WTC11 (cell line): ENCODE measurements around the gene ANTXR1. TPM values are rescaled to one million over a fixed set of nuclear protein-coding genes. Genes with fewer than 3 reads are reported as not detected.

Experiments used
- ATAC-seq: fragments of 200-7000 bp; cut with Tn5 transposase; 2 replicates; pipeline ENCODE4 v1.10.0; 2021; ENCODE audit warnings: mild to moderate bottlenecking, moderate library complexity
- CTCF ChIA-PET: fragments of 300-600 bp; sonication (Branson Sonifier 250); formaldehyde crosslinking; loops from one replicate; lab custom pipeline; 2021; ENCODE audit warnings: antibody characterized with exemption; lab: Charles Lee
- POLR2A ChIA-PET: fragments of 350-600 bp; sonication (Branson Sonifier 250); formaldehyde crosslinking; loops from one replicate; lab custom pipeline; 2021; ENCODE audit warnings: antibody characterized with exemption; lab: Charles Lee
- DNase-seq: peaks from one replicate; pipeline ENCODE4 v3.0.0; 2021; ENCODE audit warnings: low spot score
- H3K27ac Mint-ChIP-seq: 2 replicates; pipeline ENCODE4 v1.8.0; 2021; ENCODE audit warnings: mixed read lengths
- H3K27me3 Mint-ChIP-seq: 2 replicates; pipeline ENCODE4 v1.8.0; 2021; ENCODE audit warnings: low read depth, mild to moderate bottlenecking, moderate library complexity, mixed read lengths
- H3K36me3 Mint-ChIP-seq: 2 replicates; pipeline ENCODE4 v1.8.0; 2021; ENCODE audit warnings: mixed read lengths
- H3K4me1 Mint-ChIP-seq: 2 replicates; pipeline ENCODE4 v1.8.0; 2022; ENCODE audit warnings: mixed read lengths
- H3K4me3 Mint-ChIP-seq: 2 replicates; pipeline ENCODE4 v1.8.0; 2021; ENCODE audit warnings: mild to moderate bottlenecking, moderate library complexity, mixed read lengths
- H3K9me3 Mint-ChIP-seq: 2 replicates; pipeline ENCODE4 v1.8.0; 2021; ENCODE audit warnings: mixed read lengths
- AFF4 ChIP-seq: sonication (generic); formaldehyde crosslinking; IDR thresholded peaks from 2 replicates; pipeline ENCODE4 v1.8.1; 2023; ENCODE audit warnings: mild to moderate bottlenecking, missing genetic modification reagents, borderline replicate concordance
- CDX4 ChIP-seq: fragments of 250-450 bp; sonication (Bioruptor Pico); IDR thresholded peaks from 2 replicates; pipeline ENCODE4 v1.9.0; 2021; ENCODE audit warnings: moderate library complexity, mild to moderate bottlenecking, inconsistent platforms, borderline replicate concordance
- CTCF ChIP-seq: fragments of 200-600 bp; IDR thresholded peaks from 2 replicates; pipeline ENCODE4 v1.8.0; 2022; ENCODE audit warnings: antibody characterized with exemption
- EMX1 ChIP-seq: fragments of 250-450 bp; sonication (Bioruptor Pico); IDR thresholded peaks from 2 replicates; pipeline ENCODE4 v1.8.0; 2021; ENCODE audit warnings: mild to moderate bottlenecking
- ERG ChIP-seq: fragments of 250-450 bp; sonication (Bioruptor Pico); IDR thresholded peaks from 2 replicates; pipeline ENCODE4 v1.8.0; 2021; ENCODE audit warnings: mild to moderate bottlenecking
- ETV6 ChIP-seq: sonication (generic); formaldehyde crosslinking; IDR thresholded peaks from 2 replicates; pipeline ENCODE4 v1.8.1; 2022; ENCODE audit warnings: mild to moderate bottlenecking, missing genetic modification reagents
- FOXJ3 ChIP-seq: sonication (generic); formaldehyde crosslinking; IDR thresholded peaks from 2 replicates; pipeline ENCODE4 v1.9.0; 2021; ENCODE audit warnings: missing genetic modification reagents, mild to moderate bottlenecking, borderline replicate concordance
- FOXP4 ChIP-seq: sonication (generic); formaldehyde crosslinking; IDR thresholded peaks from 2 replicates; pipeline ENCODE4 v1.8.0; 2022; ENCODE audit warnings: mild to moderate bottlenecking, missing genetic modification reagents
- GABPB1 ChIP-seq: sonication (generic); formaldehyde crosslinking; IDR thresholded peaks from 2 replicates; pipeline ENCODE4 v1.8.1; 2023; ENCODE audit warnings: mild to moderate bottlenecking, missing genetic modification reagents
- HMGXB4 ChIP-seq: sonication (generic); formaldehyde crosslinking; IDR thresholded peaks from 2 replicates; pipeline ENCODE4 v1.8.1; 2023; ENCODE audit warnings: mild to moderate bottlenecking, moderate library complexity, missing genetic modification reagents
- IRF2 ChIP-seq: sonication (generic); formaldehyde crosslinking; IDR thresholded peaks from 2 replicates; pipeline ENCODE4 v1.8.0; 2022; ENCODE audit warnings: low read depth, missing genetic modification reagents, borderline replicate concordance
- JUN ChIP-seq: sonication (generic); formaldehyde crosslinking; IDR thresholded peaks from 2 replicates; pipeline ENCODE4 v1.8.0; 2023; ENCODE audit warnings: mild to moderate bottlenecking, missing genetic modification reagents
- NFE2L1 ChIP-seq: sonication (generic); formaldehyde crosslinking; IDR thresholded peaks from 2 replicates; pipeline ENCODE4 v1.8.1; 2023; ENCODE audit warnings: missing genetic modification reagents
- NR1H2 ChIP-seq: sonication (generic); formaldehyde crosslinking; IDR thresholded peaks from 2 replicates; pipeline ENCODE4 v1.9.0; 2021; ENCODE audit warnings: mild to moderate bottlenecking, moderate library complexity, missing genetic modification reagents
- OVOL2 ChIP-seq: fragments of 250-450 bp; sonication (Bioruptor Pico); IDR thresholded peaks from 2 replicates; pipeline ENCODE4 v1.9.0; 2021; ENCODE audit warnings: mild to moderate bottlenecking, borderline replicate concordance
- PRRX2 ChIP-seq: fragments of 250-450 bp; sonication (Bioruptor Pico); IDR thresholded peaks from 2 replicates; pipeline ENCODE4 v1.8.0; 2021; ENCODE audit warnings: mild to moderate bottlenecking
- ZMAT4 ChIP-seq: fragments of 250-450 bp; sonication (Bioruptor Pico); IDR thresholded peaks from 2 replicates; pipeline ENCODE4 v1.9.0; 2021; ENCODE audit warnings: mild to moderate bottlenecking
- ZNF121 ChIP-seq: sonication (generic); formaldehyde crosslinking; IDR thresholded peaks from 2 replicates; pipeline ENCODE4 v1.8.0; 2023; ENCODE audit warnings: missing genetic modification reagents
- ZNF671 ChIP-seq: fragments of 250-450 bp; sonication (Bioruptor Pico); IDR thresholded peaks from 2 replicates; pipeline ENCODE4 v1.8.0; 2021; ENCODE audit warnings: mild to moderate bottlenecking
- total RNA-seq: library from RNA; stranded (reverse); gene quantifications from 3 replicates; pipeline ENCODE4 v1.2.3, GENCODE V29; 2021

ANTXR1 gene
- total RNA-seq, 1 experiment from 2014 or later, result 30.0 TPM

GRCh38 chr2:69070969-69071368 lies 58.0 kb downstream of the ANTXR1 start (continued):
- TF ChIP-seq ETV6 (no peak), NFE2L1 (no peak), CDX4 (CRISPR knock-in tag) (no peak), NR1H2 (CRISPR knock-in tag) (no peak), GABPB1 (CRISPR knock-in tag) (no peak), ZMAT4 (CRISPR knock-in tag) (no peak), ERG (CRISPR knock-in tag) (no peak), AFF4 (CRISPR knock-in tag) (no peak), HMGXB4 (CRISPR knock-in tag) (no peak), ZNF671 (no peak)
- TF ChIP-seq, all 79 proteins: peak for 0

- no peak overlapping the region for H3K4me3 Mint-ChIP-seq
- peaks cover 14% of the 10 kb centered on the region for H3K4me1 Mint-ChIP-seq
- peaks cover 12% of the 10 kb centered on the region for H3K36me3 Mint-ChIP-seq
- H3K27me3 Mint-ChIP-seq, result no peaks in the 10 kb centered on the region
- H3K9me3 Mint-ChIP-seq, result no peaks in the 10 kb centered on the region
- CTCF ChIA-PET, result interaction anchor here (0.6 kb wide), 1 partner anchor 160 kb away, joined by 4 read pairs; no protein-coding TSS in a partner anchor
- DNase-seq (no peak), ATAC-seq (no peak)
- no peak overlapping the region for H3K27ac Mint-ChIP-seq
- POLR2A ChIA-PET, result no interaction called here
- no peak for TF ChIP-seq ERG (CRISPR knock-in tag)
- TF ChIP-seq PRRX2 (CRISPR knock-in tag), result no peak
- TF ChIP-seq, all 79 proteins: peak for 0
Observed at GRCh38 chr2:69073928-69074570, 61.1 kb downstream of the ANTXR1 start.

GRCh38 chr2:69074918-69075317 lies 61.9 kb downstream of the ANTXR1 start:
- ChIA-PET POLR2A (no interaction called here), CTCF (no interaction called here)
- H3K9me3 Mint-ChIP-seq, result no peaks in the 10 kb centered on the region
- no peaks in the 10 kb centered on the region for H3K27me3 Mint-ChIP-seq
- H3K27ac Mint-ChIP-seq, result no peak overlapping the region
- H3K4me3 Mint-ChIP-seq, result no peak overlapping the region
- peaks cover 14% of the 10 kb centered on the region for H3K4me1 Mint-ChIP-seq
- no peak for DNase-seq
- peaks cover 12% of the 10 kb centered on the region for H3K36me3 Mint-ChIP-seq
- no peak for ATAC-seq
- TF ChIP-seq ZNF121 (no peak), FOXJ3 (no peak), EMX1 (no peak), FOXP4 (CRISPR knock-in tag) (no peak), CTCF (no peak), OVOL2 (no peak), JUN (CRISPR knock-in tag) (no peak), IRF2 (CRISPR knock-in tag) (no peak)
